ENCODE measurements around the gene CARHSP1.
"Not testable (repeated sequence)": the region's sequence is repeated elsewhere in the genome, so short reads cannot be mapped to it uniquely, and the experiment has no call there.

DNA sequence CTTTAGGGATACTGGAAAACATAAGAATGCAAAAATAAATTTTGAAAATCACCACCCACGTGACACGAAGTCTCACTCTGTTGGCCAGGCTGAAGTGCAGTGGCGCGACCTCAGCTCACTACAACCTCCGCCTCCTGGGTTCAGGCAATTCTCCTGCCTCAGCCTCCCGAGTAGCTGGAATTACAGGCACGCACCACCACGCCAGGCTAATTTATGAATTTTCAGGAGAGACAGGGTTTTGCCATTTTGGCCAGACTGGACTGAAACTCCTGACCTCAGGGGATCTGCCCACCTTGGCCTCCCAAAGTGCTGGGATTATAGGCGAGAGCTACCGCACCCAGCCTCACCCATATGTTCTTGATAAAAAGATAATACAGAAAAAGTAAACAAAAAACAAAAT, 48.5 kb upstream of the CARHSP1 start:
- TF ChIP-seq, protein P1, sequence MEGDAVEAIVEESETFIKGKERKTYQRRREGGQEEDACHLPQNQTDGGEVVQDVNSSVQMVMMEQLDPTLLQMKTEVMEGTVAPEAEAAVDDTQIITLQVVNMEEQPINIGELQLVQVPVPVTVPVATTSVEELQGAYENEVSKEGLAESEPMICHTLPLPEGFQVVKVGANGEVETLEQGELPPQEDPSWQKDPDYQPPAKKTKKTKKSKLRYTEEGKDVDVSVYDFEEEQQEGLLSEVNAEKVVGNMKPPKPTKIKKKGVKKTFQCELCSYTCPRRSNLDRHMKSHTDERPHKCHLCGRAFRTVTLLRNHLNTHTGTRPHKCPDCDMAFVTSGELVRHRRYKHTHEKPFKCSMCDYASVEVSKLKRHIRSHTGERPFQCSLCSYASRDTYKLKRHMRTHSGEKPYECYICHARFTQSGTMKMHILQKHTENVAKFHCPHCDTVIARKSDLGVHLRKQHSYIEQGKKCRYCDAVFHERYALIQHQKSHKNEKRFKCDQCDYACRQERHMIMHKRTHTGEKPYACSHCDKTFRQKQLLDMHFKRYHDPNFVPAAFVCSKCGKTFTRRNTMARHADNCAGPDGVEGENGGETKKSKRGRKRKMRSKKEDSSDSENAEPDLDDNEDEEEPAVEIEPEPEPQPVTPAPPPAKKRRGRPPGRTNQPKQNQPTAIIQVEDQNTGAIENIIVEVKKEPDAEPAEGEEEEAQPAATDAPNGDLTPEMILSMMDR (IDR thresholded peaks at IDR 0.05), result not testable (repeated sequence)
- not testable (repeated sequence) for TF ChIP-seq EZH2, EZH2phosphoT487 (IDR thresholded peaks at IDR 0.05)
